SK-N-SH treated with all-trans-retinoic acid at 6 μM for 48 hours (cell line): ENCODE results near the gene ARPC2.

Source experiments
- ATAC-seq: fragments of 200-7000 bp; cut with Tn5 transposase; 3 replicates; pipeline ENCODE4 v1.9.1; 2020; ENCODE audit warnings: mild to moderate bottlenecking, moderate library complexity
- ARNTL ChIP-seq: fragments of 450-650 bp; formaldehyde crosslinking; IDR thresholded peaks from 2 replicates; pipeline ENCODE4 v1.5.0; 2020; ENCODE audit warnings: low read depth, mild to moderate bottlenecking, moderate library complexity, borderline replicate concordance
- BACH2 ChIP-seq: fragments of 250-450 bp; sonication (Bioruptor Pico); IDR thresholded peaks from 2 replicates; pipeline ENCODE4 v1.9.0; 2021; ENCODE audit warnings: mild to moderate bottlenecking, borderline replicate concordance
- CREB5 ChIP-seq: fragments of 250-450 bp; sonication (Bioruptor Pico); IDR thresholded peaks from 2 replicates; pipeline ENCODE4 v1.5.1; 2020; ENCODE audit warnings: low read depth, mild to moderate bottlenecking, moderate library complexity
- CSDC2 ChIP-seq: fragments of 250-450 bp; sonication (Bioruptor Pico); IDR thresholded peaks from 2 replicates; pipeline ENCODE4 v1.5.0; 2020; ENCODE audit warnings: mild to moderate bottlenecking, moderate library complexity
- ESRRG ChIP-seq: fragments of 250-450 bp; sonication (Bioruptor Pico); IDR thresholded peaks from 2 replicates; pipeline ENCODE4 v1.6.1; 2021; ENCODE audit warnings: mild to moderate bottlenecking
- GLIS3 ChIP-seq: fragments of 250-450 bp; sonication (Bioruptor Pico); IDR thresholded peaks from 2 replicates; pipeline ENCODE4 v1.5.0; 2020; ENCODE audit warnings: mild to moderate bottlenecking, moderate library complexity
- ISL1 ChIP-seq: fragments of 250-450 bp; sonication (Bioruptor Pico); IDR thresholded peaks from 2 replicates; pipeline ENCODE4 v2.1.2; 2022; ENCODE audit warnings: mild to moderate bottlenecking, moderate library complexity
- OSR1 ChIP-seq: fragments of 250-450 bp; sonication (Bioruptor Pico); IDR thresholded peaks from 2 replicates; pipeline ENCODE4 v1.8.0; 2022; ENCODE audit warnings: moderate library complexity, mild to moderate bottlenecking, inconsistent platforms
- PATZ1 ChIP-seq: fragments of 250-450 bp; sonication (Bioruptor Pico); IDR thresholded peaks from 2 replicates; pipeline ENCODE4 v1.8.0; 2020; ENCODE audit warnings: mild to moderate bottlenecking, moderate library complexity, borderline replicate concordance
- POU6F1 ChIP-seq: fragments of 250-450 bp; sonication (Bioruptor Pico); IDR thresholded peaks from 2 replicates; pipeline ENCODE4 v1.8.0; 2021; ENCODE audit warnings: low read depth, mild to moderate bottlenecking, moderate library complexity, borderline replicate concordance
- PPARA ChIP-seq: fragments of 250-450 bp; sonication (Bioruptor Pico); IDR thresholded peaks from 2 replicates; pipeline ENCODE4 v1.5.0; 2020; ENCODE audit warnings: mild to moderate bottlenecking, borderline replicate concordance
- RARB ChIP-seq: fragments of 250-450 bp; sonication (Bioruptor Pico); IDR thresholded peaks from 2 replicates; pipeline ENCODE4 v1.8.0; 2021; ENCODE audit warnings: mild to moderate bottlenecking, moderate library complexity
- SNAI2 ChIP-seq: fragments of 250-450 bp; sonication (Bioruptor Pico); IDR thresholded peaks from 2 replicates; pipeline ENCODE4 v1.5.0; 2020; ENCODE audit warnings: mild to moderate bottlenecking, moderate library complexity
- TOX ChIP-seq: fragments of 250-450 bp; sonication (Bioruptor Pico); IDR thresholded peaks from 2 replicates; pipeline ENCODE4 v1.8.0; 2021; ENCODE audit warnings: mild to moderate bottlenecking, moderate library complexity, borderline replicate concordance
- ZC3H10 ChIP-seq: fragments of 250-450 bp; sonication (Bioruptor Pico); IDR thresholded peaks from 2 replicates; pipeline ENCODE4 v1.5.1; 2021; ENCODE audit warnings: mild to moderate bottlenecking, moderate library complexity
- ZFP3 ChIP-seq: fragments of 250-450 bp; sonication (Bioruptor Pico); IDR thresholded peaks from 2 replicates; pipeline ENCODE4 v1.5.0; 2020; ENCODE audit warnings: mild to moderate bottlenecking, moderate library complexity
- ZFP30 ChIP-seq: fragments of 450-650 bp; formaldehyde crosslinking; IDR thresholded peaks from 2 replicates; pipeline ENCODE4 v1.5.0; 2022; ENCODE audit warnings: mild to moderate bottlenecking, moderate library complexity
- ZNF565 ChIP-seq: fragments of 450-650 bp; formaldehyde crosslinking; conservative IDR thresholded peaks from 2 replicates; pipeline ENCODE4 v1.5.0; 2020; ENCODE audit warnings: low read depth, mild to moderate bottlenecking, moderate library complexity
- ZNF70 ChIP-seq: fragments of 450-650 bp; formaldehyde crosslinking; IDR thresholded peaks from 2 replicates; pipeline ENCODE4 v1.5.0; 2020; ENCODE audit warnings: mild to moderate bottlenecking, moderate library complexity
- ZNF8 ChIP-seq: fragments of 450-650 bp; formaldehyde crosslinking; IDR thresholded peaks from 2 replicates; pipeline ENCODE4 v1.5.0; 2020; ENCODE audit warnings: mild to moderate bottlenecking, moderate library complexity
- TF ChIP-seq, protein P1 (sequence below): fragments of 250-450 bp; sonication (Bioruptor Pico); IDR thresholded peaks from 2 replicates; pipeline ENCODE4 v1.5.0; 2020; ENCODE audit warnings: mild to moderate bottlenecking, moderate library complexity
- TF ChIP-seq, protein P2 (sequence below): fragments of 250-450 bp; sonication (Bioruptor Pico); IDR thresholded peaks from 2 replicates; pipeline ENCODE4 v1.5.1; 2021; ENCODE audit warnings: mild to moderate bottlenecking, moderate library complexity

ARPC2 gene

DNA sequence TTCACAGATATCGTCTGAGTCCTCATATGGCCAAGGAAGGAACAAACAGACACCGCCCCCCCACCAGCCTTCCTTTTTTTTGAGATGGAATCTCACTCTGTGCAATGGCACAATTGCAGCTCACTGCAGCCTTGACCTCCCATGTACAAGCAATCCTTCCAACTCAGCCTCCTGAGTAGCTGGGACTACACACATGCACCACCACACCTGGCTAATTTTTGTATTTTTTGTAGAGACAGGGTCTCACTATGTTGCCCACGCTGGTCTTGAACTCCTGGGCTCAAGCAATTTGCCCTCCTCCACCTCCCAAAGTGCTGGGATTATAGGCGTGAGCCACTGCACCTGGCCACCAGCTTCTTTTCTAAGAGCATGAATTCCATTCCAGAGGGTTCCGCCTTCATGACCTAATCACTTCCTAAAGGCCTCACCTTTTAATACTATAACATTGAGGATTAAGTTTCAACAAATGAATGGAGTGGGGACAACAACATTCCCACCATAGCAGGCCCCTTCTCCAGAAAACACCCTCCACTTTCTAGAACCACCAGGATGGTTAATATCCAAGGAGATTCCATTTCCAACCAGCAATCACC, 77.5 kb downstream of the ARPC2 start:
- TF ChIP-seq ZNF8 (CRISPR knock-in tag) = no peak
- TF ChIP-seq SNAI2 (CRISPR knock-in tag) = no peak
- TF ChIP-seq ZC3H10 (CRISPR knock-in tag) = no peak
- TF ChIP-seq, protein P1, sequence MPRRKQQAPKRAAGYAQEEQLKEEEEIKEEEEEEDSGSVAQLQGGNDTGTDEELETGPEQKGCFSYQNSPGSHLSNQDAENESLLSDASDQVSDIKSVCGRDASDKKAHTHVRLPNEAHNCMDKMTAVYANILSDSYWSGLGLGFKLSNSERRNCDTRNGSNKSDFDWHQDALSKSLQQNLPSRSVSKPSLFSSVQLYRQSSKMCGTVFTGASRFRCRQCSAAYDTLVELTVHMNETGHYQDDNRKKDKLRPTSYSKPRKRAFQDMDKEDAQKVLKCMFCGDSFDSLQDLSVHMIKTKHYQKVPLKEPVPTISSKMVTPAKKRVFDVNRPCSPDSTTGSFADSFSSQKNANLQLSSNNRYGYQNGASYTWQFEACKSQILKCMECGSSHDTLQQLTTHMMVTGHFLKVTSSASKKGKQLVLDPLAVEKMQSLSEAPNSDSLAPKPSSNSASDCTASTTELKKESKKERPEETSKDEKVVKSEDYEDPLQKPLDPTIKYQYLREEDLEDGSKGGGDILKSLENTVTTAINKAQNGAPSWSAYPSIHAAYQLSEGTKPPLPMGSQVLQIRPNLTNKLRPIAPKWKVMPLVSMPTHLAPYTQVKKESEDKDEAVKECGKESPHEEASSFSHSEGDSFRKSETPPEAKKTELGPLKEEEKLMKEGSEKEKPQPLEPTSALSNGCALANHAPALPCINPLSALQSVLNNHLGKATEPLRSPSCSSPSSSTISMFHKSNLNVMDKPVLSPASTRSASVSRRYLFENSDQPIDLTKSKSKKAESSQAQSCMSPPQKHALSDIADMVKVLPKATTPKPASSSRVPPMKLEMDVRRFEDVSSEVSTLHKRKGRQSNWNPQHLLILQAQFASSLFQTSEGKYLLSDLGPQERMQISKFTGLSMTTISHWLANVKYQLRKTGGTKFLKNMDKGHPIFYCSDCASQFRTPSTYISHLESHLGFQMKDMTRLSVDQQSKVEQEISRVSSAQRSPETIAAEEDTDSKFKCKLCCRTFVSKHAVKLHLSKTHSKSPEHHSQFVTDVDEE (CRISPR knock-in tag) = no peak
- TF ChIP-seq ZFP30 (CRISPR knock-in tag) = no peak
- no peak for TF ChIP-seq PPARA (CRISPR knock-in tag)
- no peak for TF ChIP-seq ZFP3
- no peak for TF ChIP-seq ISL1
- TF ChIP-seq RARB (CRISPR knock-in tag) = no peak
- TF ChIP-seq ARNTL (CRISPR knock-in tag) = no peak
- no peak for TF ChIP-seq ZNF565
- TF ChIP-seq TOX = no peak
- TF ChIP-seq POU6F1 (CRISPR knock-in tag) = no peak
- no peak for TF ChIP-seq BACH2
- no peak for TF ChIP-seq ZNF70 (CRISPR knock-in tag)
- no peak for TF ChIP-seq CREB5 (CRISPR knock-in tag)
- TF ChIP-seq, protein P2, sequence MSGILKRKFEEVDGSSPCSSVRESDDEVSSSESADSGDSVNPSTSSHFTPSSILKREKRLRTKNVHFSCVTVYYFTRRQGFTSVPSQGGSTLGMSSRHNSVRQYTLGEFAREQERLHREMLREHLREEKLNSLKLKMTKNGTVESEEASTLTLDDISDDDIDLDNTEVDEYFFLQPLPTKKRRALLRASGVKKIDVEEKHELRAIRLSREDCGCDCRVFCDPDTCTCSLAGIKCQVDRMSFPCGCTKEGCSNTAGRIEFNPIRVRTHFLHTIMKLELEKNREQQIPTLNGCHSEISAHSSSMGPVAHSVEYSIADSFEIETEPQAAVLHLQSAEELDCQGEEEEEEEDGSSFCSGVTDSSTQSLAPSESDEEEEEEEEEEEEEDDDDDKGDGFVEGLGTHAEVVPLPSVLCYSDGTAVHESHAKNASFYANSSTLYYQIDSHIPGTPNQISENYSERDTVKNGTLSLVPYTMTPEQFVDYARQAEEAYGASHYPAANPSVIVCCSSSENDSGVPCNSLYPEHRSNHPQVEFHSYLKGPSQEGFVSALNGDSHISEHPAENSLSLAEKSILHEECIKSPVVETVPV = no peak
- no peak for TF ChIP-seq CSDC2 (CRISPR knock-in tag)
- no peak for ATAC-seq

DNA sequence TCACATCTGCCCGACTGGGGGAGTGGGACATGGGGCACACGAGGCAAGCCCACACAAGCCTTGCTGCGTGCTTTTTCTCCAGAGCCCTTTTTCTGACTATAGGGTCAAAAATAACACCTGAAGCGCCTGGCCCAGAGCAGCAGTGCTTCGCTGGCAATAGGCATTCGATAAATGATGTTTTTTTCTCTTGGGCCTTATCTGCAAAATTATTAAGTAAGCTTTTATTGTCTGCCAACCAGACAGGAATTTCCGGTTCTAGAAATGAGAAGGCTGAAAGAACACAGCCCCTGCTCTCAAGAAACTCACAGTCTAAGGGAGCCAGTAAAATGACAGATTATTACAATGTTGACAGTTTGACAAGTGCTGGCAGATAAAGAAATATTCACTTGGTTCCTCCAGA, 78.0 kb downstream of the ARPC2 start:
- ATAC-seq = no peak
- TF ChIP-seq ISL1 (peak; percentile 19; the same call in 1 of the 2 replicates), TOX (no peak)
- TF ChIP-seq, all 23 proteins: peak for 1

- no peak for TF ChIP-seq OSR1 (CRISPR knock-in tag)
- no peak for TF ChIP-seq ZFP3
- no peak for TF ChIP-seq RARB (CRISPR knock-in tag)
- no peak for TF ChIP-seq PPARA (CRISPR knock-in tag)
- TF ChIP-seq ESRRG = no peak
- no peak for TF ChIP-seq ZFP30 (CRISPR knock-in tag)
- TF ChIP-seq ZC3H10 (CRISPR knock-in tag) = no peak
- TF ChIP-seq ISL1 = no peak
- no peak for TF ChIP-seq TOX
- no peak for TF ChIP-seq BACH2
- TF ChIP-seq SNAI2 (CRISPR knock-in tag) = no peak
- TF ChIP-seq ZNF8 (CRISPR knock-in tag) = no peak
- no peak for TF ChIP-seq PATZ1 (CRISPR knock-in tag)
- TF ChIP-seq ZNF565 = no peak
- TF ChIP-seq POU6F1 (CRISPR knock-in tag) = no peak
- no peak for TF ChIP-seq CREB5 (CRISPR knock-in tag)
- TF ChIP-seq CSDC2 (CRISPR knock-in tag) = no peak
- no peak for TF ChIP-seq ZNF70 (CRISPR knock-in tag)
- no peak for TF ChIP-seq GLIS3 (CRISPR knock-in tag)
- no peak for ATAC-seq
Measured at GRCh38 chr2:218296200-218296599, 79.2 kb downstream of the ARPC2 start.
